Measurements from ENCODE around the gene EXOC6B.

The EXOC6B gene

GRCh38 chr2:72153026-72153791, 672.6 kb downstream of the EXOC6B start:
- Histone ChIP-seq H3K9ac (ENCODE audit: low read depth, low read length, poor library complexity, severe bottlenecking) (no peak overlapping the region), H3K9me3 (ENCODE audit: insufficient read depth, low read depth, low read length) (no peaks in the 10 kb centered on the region), H3K4me3 (ENCODE audit: low read length, poor library complexity, severe bottlenecking) (no peak overlapping the region), H3F3A (ENCODE audit: low read depth) (no peaks in the 10 kb centered on the region), H4K20me1 (ENCODE audit: insufficient read depth, low read length, poor library complexity, severe bottlenecking) (no peaks in the 10 kb centered on the region), H3K27me3 (ENCODE audit: insufficient read depth, low read length, poor library complexity, severe bottlenecking) (no peaks in the 10 kb centered on the region), H3K36me3 (ENCODE audit: insufficient read depth, low read length) (no peaks in the 10 kb centered on the region), H3K4me2 (ENCODE audit: low read depth, low read length, poor library complexity, severe bottlenecking) (no peak overlapping the region), H3K9me2 (replicated peaks; ENCODE audit: low read depth, low read length) (no peaks in the 10 kb centered on the region), H2AFZ (ENCODE audit: low read length) (peak overlapping the region; percentile 10; the same call in 1 of the 2 replicates), H3K79me2 (ENCODE audit: insufficient read depth, low read length) (no peaks in the 10 kb centered on the region), H3K4me1 (ENCODE audit: insufficient read depth, low read length, poor library complexity, severe bottlenecking) (no peaks in the 10 kb centered on the region)
- TF ChIP-seq, protein P1, sequence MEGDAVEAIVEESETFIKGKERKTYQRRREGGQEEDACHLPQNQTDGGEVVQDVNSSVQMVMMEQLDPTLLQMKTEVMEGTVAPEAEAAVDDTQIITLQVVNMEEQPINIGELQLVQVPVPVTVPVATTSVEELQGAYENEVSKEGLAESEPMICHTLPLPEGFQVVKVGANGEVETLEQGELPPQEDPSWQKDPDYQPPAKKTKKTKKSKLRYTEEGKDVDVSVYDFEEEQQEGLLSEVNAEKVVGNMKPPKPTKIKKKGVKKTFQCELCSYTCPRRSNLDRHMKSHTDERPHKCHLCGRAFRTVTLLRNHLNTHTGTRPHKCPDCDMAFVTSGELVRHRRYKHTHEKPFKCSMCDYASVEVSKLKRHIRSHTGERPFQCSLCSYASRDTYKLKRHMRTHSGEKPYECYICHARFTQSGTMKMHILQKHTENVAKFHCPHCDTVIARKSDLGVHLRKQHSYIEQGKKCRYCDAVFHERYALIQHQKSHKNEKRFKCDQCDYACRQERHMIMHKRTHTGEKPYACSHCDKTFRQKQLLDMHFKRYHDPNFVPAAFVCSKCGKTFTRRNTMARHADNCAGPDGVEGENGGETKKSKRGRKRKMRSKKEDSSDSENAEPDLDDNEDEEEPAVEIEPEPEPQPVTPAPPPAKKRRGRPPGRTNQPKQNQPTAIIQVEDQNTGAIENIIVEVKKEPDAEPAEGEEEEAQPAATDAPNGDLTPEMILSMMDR (conservative IDR thresholded peaks at IDR 0.05; ENCODE audit: low read length): no peak
- no peak for TF ChIP-seq EZH2phosphoT487 (IDR thresholded peaks at IDR 0.05; ENCODE audit: borderline replicate concordance)

GRCh38 chr2:72150861-72151356, 674.9 kb downstream of the EXOC6B start:
- Histone ChIP-seq H3K79me2 (ENCODE audit: insufficient read depth, low read length) (no peaks in the 10 kb centered on the region), H3K9me2 (replicated peaks; ENCODE audit: low read depth, low read length) (no peaks in the 10 kb centered on the region), H3K36me3 (ENCODE audit: insufficient read depth, low read length) (no peaks in the 10 kb centered on the region), H3K9ac (ENCODE audit: low read depth, low read length, poor library complexity, severe bottlenecking) (no peak overlapping the region), H3F3A (ENCODE audit: low read depth) (no peaks in the 10 kb centered on the region), H4K20me1 (ENCODE audit: insufficient read depth, low read length, poor library complexity, severe bottlenecking) (no peaks in the 10 kb centered on the region), H2AFZ (ENCODE audit: low read length) (no peak overlapping the region), H3K4me2 (ENCODE audit: low read depth, low read length, poor library complexity, severe bottlenecking) (no peak overlapping the region), H3K9me3 (ENCODE audit: insufficient read depth, low read depth, low read length) (no peaks in the 10 kb centered on the region), H3K4me1 (ENCODE audit: insufficient read depth, low read length, poor library complexity, severe bottlenecking) (no peaks in the 10 kb centered on the region), H3K4me3 (ENCODE audit: low read length, poor library complexity, severe bottlenecking) (no peak overlapping the region), H3K27me3 (ENCODE audit: insufficient read depth, low read length, poor library complexity, severe bottlenecking) (no peaks in the 10 kb centered on the region)
- TF ChIP-seq, protein P1 (conservative IDR thresholded peaks at IDR 0.05; ENCODE audit: low read length): no peak
- no peak for TF ChIP-seq EZH2phosphoT487 (IDR thresholded peaks at IDR 0.05; ENCODE audit: borderline replicate concordance)

DNA sequence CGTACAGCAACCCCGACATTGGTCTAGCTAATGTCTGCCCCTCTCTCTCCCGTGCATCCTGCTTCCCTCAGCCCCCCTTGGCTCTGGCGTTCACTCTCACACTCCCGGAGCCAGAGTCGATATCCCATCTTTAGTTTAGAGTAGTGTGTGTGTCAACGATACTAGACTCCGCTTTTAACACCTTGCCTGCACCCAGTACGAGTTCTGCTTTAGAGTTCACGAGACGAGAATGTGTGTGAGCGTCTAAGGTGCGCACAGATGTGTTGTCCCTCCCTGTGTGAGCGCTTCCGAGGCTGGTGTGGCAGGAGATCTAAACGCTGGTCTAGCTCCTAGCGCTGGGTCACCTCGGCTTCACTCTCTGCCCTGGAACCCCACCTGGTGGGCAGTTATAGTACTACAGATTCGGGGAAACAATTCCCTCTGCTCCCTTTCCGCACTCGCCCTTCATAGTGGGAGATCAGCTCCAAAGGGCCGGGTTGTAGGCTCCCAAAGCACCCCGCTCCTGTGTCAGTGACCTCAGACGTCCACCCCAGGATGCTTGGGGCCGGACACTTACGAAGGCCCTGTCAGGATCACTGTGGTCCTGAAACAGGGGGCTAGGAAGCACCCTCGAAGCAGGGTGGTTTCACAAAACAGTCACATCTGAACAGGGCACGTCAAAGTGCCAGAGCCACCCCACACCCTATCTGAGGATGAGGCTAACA, 675.5 kb downstream of the EXOC6B start:
- Histone ChIP-seq H3K4me1 (ENCODE audit: insufficient read depth, low read length, poor library complexity, severe bottlenecking) (no peaks in the 10 kb centered on the region), H3K9ac (ENCODE audit: low read depth, low read length, poor library complexity, severe bottlenecking) (no peak overlapping the region), H3K4me2 (ENCODE audit: low read depth, low read length, poor library complexity, severe bottlenecking) (no peak overlapping the region), H3K36me3 (ENCODE audit: insufficient read depth, low read length) (no peaks in the 10 kb centered on the region), H3F3A (ENCODE audit: low read depth) (no peaks in the 10 kb centered on the region), H3K79me2 (ENCODE audit: insufficient read depth, low read length) (no peaks in the 10 kb centered on the region), H4K20me1 (ENCODE audit: insufficient read depth, low read length, poor library complexity, severe bottlenecking) (no peaks in the 10 kb centered on the region), H3K9me3 (ENCODE audit: insufficient read depth, low read depth, low read length) (no peaks in the 10 kb centered on the region), H2AFZ (ENCODE audit: low read length) (no peak overlapping the region; the same call in 1 of the 2 replicates), H3K9me2 (replicated peaks; ENCODE audit: low read depth, low read length) (no peaks in the 10 kb centered on the region), H3K27me3 (ENCODE audit: insufficient read depth, low read length, poor library complexity, severe bottlenecking) (no peaks in the 10 kb centered on the region), H3K4me3 (ENCODE audit: low read length, poor library complexity, severe bottlenecking) (no peak overlapping the region)
- TF ChIP-seq EZH2phosphoT487 (IDR thresholded peaks at IDR 0.05; ENCODE audit: borderline replicate concordance): no peak
- TF ChIP-seq, protein P1 (conservative IDR thresholded peaks at IDR 0.05; ENCODE audit: low read length): peak; percentile 75
